GM23248 (cell line): ENCODE results near the gene PGGT1B. TPM values are rescaled to one million over a fixed set of nuclear protein-coding genes. Genes with fewer than 3 reads are reported as not detected.
A peak's percentile ranks its signal among the peaks of the same experiment; 100 is the strongest.

Experiments
- DNase-seq: peaks from one replicate; pipeline ENCODE4 v3.0.0-alpha.2; 2015
- H2AFZ ChIP-seq: fragments of 200-600 bp; sonication (generic); 2 replicates; pipeline ENCODE4 v1.6.1; 2016; ENCODE audit warnings: antibody characterized with exemption
- H3F3A ChIP-seq: fragments of 200-600 bp; sonication (generic); 2 replicates; pipeline ENCODE4 v1.6.1; 2016; ENCODE audit warnings: mild to moderate bottlenecking, antibody characterized with exemption, mixed run types; ENCODE audit not compliant: insufficient read depth
- H3K27ac ChIP-seq: fragments of 200-600 bp; sonication (generic); 2 replicates; pipeline ENCODE4 v1.5.1; 2016; ENCODE audit warnings: mild to moderate bottlenecking
- H3K27me3 ChIP-seq: fragments of 200-600 bp; sonication (generic); replicated peaks from 2 replicates; pipeline ENCODE4 v1.6.1; 2016; ENCODE audit warnings: mild to moderate bottlenecking; ENCODE audit not compliant: insufficient read depth
- H3K36me3 ChIP-seq: fragments of 200-600 bp; sonication (generic); 2 replicates; pipeline ENCODE4 v1.6.1; 2016; ENCODE audit warnings: low read depth, mild to moderate bottlenecking
- H3K4me1 ChIP-seq: fragments of 200-600 bp; sonication (generic); 2 replicates; pipeline ENCODE4 v1.6.1; 2016; ENCODE audit warnings: mild to moderate bottlenecking; ENCODE audit not compliant: insufficient read depth
- H3K4me2 ChIP-seq: fragments of 200-600 bp; sonication (generic); one replicate; pipeline ENCODE4 v1.6.1; 2016; ENCODE audit warnings: mild to moderate bottlenecking; ENCODE audit not compliant: unreplicated experiment
- H3K4me3 ChIP-seq: fragments of 200-600 bp; sonication (generic); 2 replicates; pipeline ENCODE4 v1.5.1; 2016; ENCODE audit warnings: mild to moderate bottlenecking
- H3K79me2 ChIP-seq: fragments of 200-600 bp; sonication (generic); 2 replicates; pipeline ENCODE4 v1.6.1; 2016; ENCODE audit warnings: mild to moderate bottlenecking; ENCODE audit not compliant: insufficient read depth
- H3K9ac ChIP-seq: fragments of 200-600 bp; sonication (generic); 2 replicates; pipeline ENCODE4 v1.6.1; 2016; ENCODE audit warnings: mild to moderate bottlenecking
- H3K9me2 ChIP-seq: fragments of 200-600 bp; sonication (generic); 2 replicates; pipeline ENCODE4 v1.6.1; 2016; ENCODE audit warnings: mixed run types, mild to moderate bottlenecking, moderate library complexity; ENCODE audit not compliant: insufficient read depth
- H3K9me3 ChIP-seq: fragments of 200-600 bp; sonication (generic); one replicate; pipeline ENCODE4 v1.6.1; 2017; ENCODE audit warnings: low read depth
- H4K20me1 ChIP-seq: fragments of 200-600 bp; sonication (generic); 2 replicates; pipeline ENCODE4 v1.6.0; 2016; ENCODE audit not compliant: insufficient read depth
- EZH2 ChIP-seq: fragments of 200-600 bp; sonication (generic); IDR thresholded peaks from 2 replicates; pipeline ENCODE4 v1.6.1; 2018; ENCODE audit warnings: antibody characterized with exemption, mild to moderate bottlenecking; ENCODE audit not compliant: insufficient read depth, poor library complexity, severe bottlenecking
- EZH2phosphoT487 ChIP-seq: fragments of 200-600 bp; sonication (generic); IDR thresholded peaks from 2 replicates; pipeline ENCODE4 v1.6.1; 2018; ENCODE audit warnings: antibody characterized with exemption, moderate library complexity, mild to moderate bottlenecking, low read depth; ENCODE audit not compliant: insufficient read depth
- WGBS, 2 experiments: methylation state at CpG; one replicate each; pipeline ENCODE4 v1.1.6; 2015 to 2017; ENCODE audit warnings: low lambda C conversion rate in 2 of 2, low coverage in 1 of 2; ENCODE audit errors: missing lambda C conversion rate in 2 of 2; 5-methylcytosine and 5-hydroxymethylcytosine counted together
- in situ Hi-C: fragments of 300-500 bp; cut with MboI; formaldehyde crosslinking; loops from 2 replicates; pipeline ENCODE4 v1.15.0; 2020
- polyA plus RNA-seq: library from polyadenylated mRNA; unstranded; fragments of >200 nt; fragmentation: Nextera tagmentation; extraction: Ambion mirVana; gene quantifications from 2 replicates; pipeline ENCODE4 v1.2.1, GENCODE V29; 2016
- total RNA-seq: library from RNA; depleted of rRNA; stranded (reverse); fragments of >200 nt; shearing (Covaris generic); gene quantifications from 2 replicates; pipeline ENCODE4 v1.2.3, GENCODE V29; 2014

PGGT1B gene
- total and polyA plus RNA-seq, 2 experiments from 2014 or later = 17.8 to 20.1 TPM

DNA sequence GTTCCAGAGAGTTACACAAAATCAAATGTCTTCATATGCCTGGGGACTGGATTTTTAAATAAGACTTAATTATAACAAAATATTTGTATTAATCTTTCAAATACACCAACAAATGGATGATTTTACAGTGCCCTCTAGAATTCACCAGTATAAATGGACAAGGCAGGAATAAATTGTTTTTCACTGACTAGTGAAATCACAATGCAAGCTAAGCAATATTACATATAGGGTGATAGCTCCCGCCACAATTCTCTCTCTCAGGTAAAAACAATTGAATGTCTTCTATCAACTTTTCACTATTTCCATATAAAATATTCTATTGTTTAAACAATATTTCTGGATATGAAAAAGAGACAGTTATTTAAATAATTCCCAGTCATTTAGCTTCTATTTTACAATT is 41.8 kb upstream of the PGGT1B start:
- Histone ChIP-seq H2AFZ (no peak overlapping the region), H3K27ac (no peak overlapping the region), H3K9ac (no peak overlapping the region), H3K9me2 (no peaks in the 10 kb centered on the region), H3K36me3 (no peaks in the 10 kb centered on the region), H3K79me2 (no peaks in the 10 kb centered on the region), H4K20me1 (no peaks in the 10 kb centered on the region), H3K27me3 (no peaks in the 10 kb centered on the region), H3K4me1 (no peaks in the 10 kb centered on the region), H3K9me3 (no peaks in the 10 kb centered on the region), H3K4me2 (no peak overlapping the region), H3F3A (no peaks in the 10 kb centered on the region), H3K4me3 (no peak overlapping the region)
- 100% methylated on average over 1 of the region's 1 CpG for WGBS, 2 experiments
- TF ChIP-seq EZH2phosphoT487 = no peak
- no peak for TF ChIP-seq EZH2
- no peak for DNase-seq
- in situ Hi-C loops = loop anchor here (25.0 kb wide), 2 partner anchors 533 to 758 kb away; partner anchors contain the start of genes AP3S1 and ATG12

- in situ Hi-C loops = no loop called here
Observed at GRCh38 chr5:115298811-115299210, 36.1 kb upstream of the PGGT1B start.

DNA sequence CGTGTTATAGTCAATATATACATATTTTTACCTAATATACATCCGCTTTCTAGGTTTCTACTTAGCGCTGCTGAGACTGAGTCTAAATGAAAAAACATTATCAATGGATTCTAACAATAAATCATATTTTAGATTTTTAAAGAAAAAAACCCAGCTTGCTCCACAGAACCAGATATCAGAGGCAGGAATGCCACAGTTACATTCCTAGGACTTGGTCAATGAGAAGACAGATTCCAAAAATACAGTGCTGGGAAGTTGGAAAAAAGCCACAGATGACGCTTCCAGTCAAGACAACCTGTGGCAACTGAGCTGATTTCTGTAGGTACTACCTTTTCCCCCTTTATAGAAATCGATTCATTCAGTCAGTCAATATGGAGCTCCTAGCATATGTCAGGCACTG is 34.4 kb upstream of the PGGT1B start:
- Histone ChIP-seq H3K9ac (no peak overlapping the region), H3K79me2 (peaks cover 15% of the 10 kb centered on the region), H2AFZ (peak overlapping the region; percentile 19; the same call in 1 of the 2 replicates), H4K20me1 (no peaks in the 10 kb centered on the region), H3K9me2 (no peaks in the 10 kb centered on the region), H3K4me3 (no peak overlapping the region), H3K27ac (no peak overlapping the region), H3K9me3 (peaks cover 2% of the 10 kb centered on the region), H3K36me3 (no peaks in the 10 kb centered on the region), H3K4me1 (no peaks in the 10 kb centered on the region), H3K4me2 (no peak overlapping the region), H3F3A (0 out of 2 replicates have a peak, but pooled peaks cover 3% of the 10 kb centered on the region), H3K27me3 (no peaks in the 10 kb centered on the region)
- in situ Hi-C loops = no loop called here
- TF ChIP-seq EZH2phosphoT487 (no peak), EZH2 (no peak)
- 64 to 67% methylated on average over 5 of the region's 5 CpGs for WGBS, 2 experiments
- peak; percentile 18 for DNase-seq

More at GRCh38 chr5:115298811-115299210, 36.1 kb upstream of the PGGT1B start:
- WGBS, 2 experiments = 38 to 62% methylated on average over 1 of the region's 1 CpG
- Histone ChIP-seq H3K4me3 (no peak overlapping the region), H3K36me3 (no peaks in the 10 kb centered on the region), H3K9ac (no peak overlapping the region), H3K27ac (no peak overlapping the region), H3K9me3 (no peaks in the 10 kb centered on the region), H3K27me3 (no peaks in the 10 kb centered on the region), H3K4me2 (no peak overlapping the region), H3K4me1 (no peaks in the 10 kb centered on the region), H2AFZ (no peak overlapping the region; the same call in 1 of the 2 replicates), H3F3A (0 out of 2 replicates have a peak, but pooled peaks cover 3% of the 10 kb centered on the region), H3K9me2 (no peaks in the 10 kb centered on the region), H4K20me1 (no peaks in the 10 kb centered on the region), H3K79me2 (peaks cover 15% of the 10 kb centered on the region)
- TF ChIP-seq EZH2 = no peak
- TF ChIP-seq EZH2phosphoT487 = no peak
- DNase-seq = no peak

- Histone ChIP-seq H4K20me1 (no peaks in the 10 kb centered on the region), H3K79me2 (peaks cover 15% of the 10 kb centered on the region), H3K27ac (no peak within 1 kb of the TSS), H2AFZ (peak within 1 kb of the TSS; percentile 87), H3K4me1 (no peaks in the 10 kb centered on the region), H3F3A (0 out of 2 replicates have a peak, but pooled peaks cover 3% of the 10 kb centered on the region), H3K4me2 (peak within 1 kb of the TSS; percentile 83), H3K9me3 (peaks cover 3% of the 10 kb centered on the region), H3K9me2 (no peaks in the 10 kb centered on the region), H3K4me3 (peak within 1 kb of the TSS; percentile 76), H3K27me3 (no peaks in the 10 kb centered on the region), H3K36me3 (no peaks in the 10 kb centered on the region), H3K9ac (peak within 1 kb of the TSS; percentile 76)
- in situ Hi-C loops = no loop called here
- WGBS, 2 experiments = 1% methylated on average over 57 to 79 of the region's 86 CpGs
- TF ChIP-seq EZH2 (no peak), EZH2phosphoT487 (no peak)
- peak; percentile 87 for DNase-seq
Observed at GRCh38 chr5:115296124-115297022, 33.7 kb upstream of the PGGT1B start, which contains the start of gene CCDC112. CCDC112 (minus strand) TSS chr5:115296654; CDS start chr5:115296543, 111 bp downstream.
